H1 (cell line): ENCODE measurements around the gene SLC25A5. TPM values are rescaled to one million over a fixed set of nuclear protein-coding genes. Genes with fewer than 3 reads are reported as not detected.

Source experiments
- CTCF ChIA-PET: fragments of 300-600 bp; sonication (Branson Sonifier 250); formaldehyde crosslinking; loops from one replicate; lab custom pipeline; 2021; ENCODE audit not compliant: partially characterized antibody; lab: Charles Lee
- POLR2A ChIA-PET: fragments of 300-600 bp; sonication (Branson Sonifier 250); formaldehyde crosslinking; loops from one replicate; lab custom pipeline; 2021; ENCODE audit warnings: inconsistent platforms; ENCODE audit not compliant: partially characterized antibody; lab: Charles Lee
- DNase-seq, 2 experiments: peaks; one replicate each; pipeline versions ENCODE4 v3.0.0 to v3.0.0-alpha.2; 2010 to 2022; ENCODE audit warnings: low spot score in 2 of 2, low read depth in 1 of 2, mixed read lengths in 1 of 2
- FAIRE-seq: peaks from 2 replicates; lab custom pipeline; 2011; peaks lifted over from hg19 to GRCh38; lab: Jason Lieb, UNC
- H2AFZ ChIP-seq: 2 replicates; pipeline ENCODE4 v1.8.1; 2012; ENCODE audit warnings: low read length, inconsistent platforms
- H2AK5ac ChIP-seq: 2 replicates; pipeline ENCODE4 v1.6.1; 2013; ENCODE audit warnings: low read depth, low read length
- H2BK120ac ChIP-seq: replicated peaks from 2 replicates; pipeline ENCODE3; 2013; ENCODE audit warnings: low read depth, low read length, inconsistent platforms
- H2BK12ac ChIP-seq: 2 replicates; pipeline ENCODE4 v1.6.1; 2013; ENCODE audit warnings: low read depth, low read length
- H2BK15ac ChIP-seq: 2 replicates; pipeline ENCODE4 v1.6.1; 2013; ENCODE audit warnings: low read length
- H2BK20ac ChIP-seq: 2 replicates; pipeline ENCODE4 v1.6.1; 2013; ENCODE audit warnings: low read length
- H2BK5ac ChIP-seq: 2 replicates; pipeline ENCODE4 v1.6.1; 2013; ENCODE audit warnings: low read depth, low read length
- H3K14ac ChIP-seq: 2 replicates; pipeline ENCODE4 v1.6.1; 2013; ENCODE audit warnings: inconsistent platforms; ENCODE audit not compliant: insufficient read length
- H3K18ac ChIP-seq: 2 replicates; pipeline ENCODE4 v1.6.1; 2013; ENCODE audit warnings: low read length; ENCODE audit errors: extremely low read depth
- H3K23ac ChIP-seq: 2 replicates; pipeline ENCODE4 v1.6.1; 2013; ENCODE audit warnings: inconsistent platforms; ENCODE audit not compliant: insufficient read length
- H3K23me2 ChIP-seq: 2 replicates; pipeline ENCODE4 v1.6.1; 2013; ENCODE audit warnings: low read depth, low read length
- H3K27ac ChIP-seq: 2 replicates; pipeline ENCODE4 v1.6.1; 2011; ENCODE audit warnings: low read depth, low read length, inconsistent platforms
- H3K27me3 ChIP-seq, 4 experiments: replicated peaks in 1 of 4; 1 replicate in 1 of 4; 2 replicates in 3 of 4; pipeline versions ENCODE4 v1.6.1 to v1.8.1; 2011 to 2013; ENCODE audit warnings: low read length in 3 of 4, mild to moderate bottlenecking in 3 of 4, inconsistent platforms in 2 of 4, mixed read lengths in 2 of 4, moderate library complexity in 1 of 4; ENCODE audit not compliant: control insufficient read depth in 3 of 4, insufficient read depth in 3 of 4; ENCODE audit errors: extremely low read depth in 1 of 4
- H3K36me3 ChIP-seq, 4 experiments: 2 replicates each; pipeline versions ENCODE4 v1.6.1 to v1.8.1; 2011 to 2013; ENCODE audit warnings: mild to moderate bottlenecking in 4 of 4, low read length in 3 of 4, moderate library complexity in 2 of 4, control low read depth in 1 of 4, inconsistent platforms in 1 of 4; ENCODE audit not compliant: insufficient read depth in 4 of 4, control insufficient read depth in 2 of 4
- H3K4ac ChIP-seq: replicated peaks from 2 replicates; pipeline ENCODE3; 2013; ENCODE audit warnings: low read length, low read depth, mixed read lengths, inconsistent platforms; ENCODE audit not compliant: insufficient read length
- H3K4me1 ChIP-seq, 4 experiments: replicated peaks in 1 of 4; 1 replicate in 1 of 4; 2 replicates in 3 of 4; pipeline versions ENCODE4 v1.6.1 to v1.8.1; 2011 to 2013; ENCODE audit warnings: low read length in 3 of 4, inconsistent platforms in 2 of 4, mixed read lengths in 1 of 4; ENCODE audit not compliant: insufficient read depth in 4 of 4, control insufficient read depth in 3 of 4
- H3K4me2 ChIP-seq, 2 experiments: 2 replicates each; pipeline versions ENCODE4 v1.6.1 to v1.8.1; 2011 to 2013; ENCODE audit warnings: low read depth in 2 of 2, low read length in 2 of 2, control low read depth in 1 of 2, inconsistent platforms in 1 of 2, mild to moderate bottlenecking in 1 of 2; ENCODE audit not compliant: insufficient read depth in 1 of 2
- H3K4me3 ChIP-seq, 4 experiments: fragments of 200-600, 300-600 bp in 1 of 4; sonication (generic), shearing (Covaris generic), sonication (Bioruptor Twin) in 1 of 4; 2 replicates each; pipeline versions ENCODE4 v1.5.1 to v1.8.1; 2011 to 2016; ENCODE audit warnings: low read length in 4 of 4, low read depth in 3 of 4, control low read depth in 2 of 4, inconsistent platforms in 2 of 4, mild to moderate bottlenecking in 2 of 4, mixed read lengths in 1 of 4, moderate library complexity in 1 of 4; ENCODE audit not compliant: insufficient read depth in 2 of 4; ENCODE audit errors: extremely low read depth in 1 of 4
- H3K56ac ChIP-seq: replicated peaks from 2 replicates; pipeline ENCODE3; 2013; ENCODE audit warnings: low read depth, mild to moderate bottlenecking, mixed read lengths, low read length, inconsistent platforms; ENCODE audit not compliant: insufficient read length
- H3K79me1 ChIP-seq: 2 replicates; pipeline ENCODE4 v1.6.1; 2013; ENCODE audit warnings: low read depth, low read length, control low read depth
- H3K79me2 ChIP-seq, 2 experiments: 2 replicates each; pipeline versions ENCODE4 v1.6.1 to v1.8.1; 2012 to 2013; ENCODE audit warnings: low read length in 2 of 2, mild to moderate bottlenecking in 2 of 2, inconsistent platforms in 1 of 2; ENCODE audit not compliant: insufficient read depth in 2 of 2, control insufficient read depth in 1 of 2
- H3K9ac ChIP-seq, 4 experiments: replicated peaks in 1 of 4; 1 replicate in 1 of 4; 2 replicates in 3 of 4; pipeline versions ENCODE4 v1.6.1 to v1.8.1; 2011 to 2013; ENCODE audit warnings: low read depth in 3 of 4, low read length in 3 of 4, control low read depth in 2 of 4, mild to moderate bottlenecking in 2 of 4, moderate library complexity in 2 of 4, inconsistent platforms in 1 of 4; ENCODE audit errors: extremely low read depth in 1 of 4
- H3K9me3 ChIP-seq, 2 experiments: 2 replicates each; pipeline versions ENCODE4 v1.6.1 to v1.8.1; 2012 to 2013; ENCODE audit warnings: mild to moderate bottlenecking in 2 of 2, moderate library complexity in 2 of 2, control low read depth in 1 of 2, inconsistent platforms in 1 of 2, low read depth in 1 of 2, low read length in 1 of 2, mixed read lengths in 1 of 2; ENCODE audit not compliant: insufficient read depth in 2 of 2
- H4K20me1 ChIP-seq, 2 experiments: replicated peaks in 1 of 2; 2 replicates each; pipeline versions ENCODE3 to v1.8.1; 2011 to 2013; ENCODE audit warnings: inconsistent platforms in 2 of 2, low read length in 2 of 2, mild to moderate bottlenecking in 1 of 2; ENCODE audit not compliant: insufficient read depth in 2 of 2, control insufficient read depth in 1 of 2
- H4K5ac ChIP-seq: 2 replicates; pipeline ENCODE4 v1.6.1; 2013; ENCODE audit warnings: low read length, low read depth, mixed read lengths, inconsistent platforms; ENCODE audit not compliant: insufficient read length
- H4K8ac ChIP-seq: 2 replicates; pipeline ENCODE4 v1.8.0; 2013; ENCODE audit warnings: mild to moderate bottlenecking, moderate library complexity, low read length, inconsistent platforms; ENCODE audit not compliant: insufficient read depth; ENCODE audit errors: extremely low read depth
- H4K91ac ChIP-seq: replicated peaks from 2 replicates; pipeline ENCODE3; 2013; ENCODE audit warnings: low read length, mixed read lengths, inconsistent platforms; ENCODE audit not compliant: insufficient read length
- CHD1 ChIP-seq: IDR thresholded peaks from 2 replicates; pipeline ENCODE4 v1.6.1; 2012; ENCODE audit warnings: low read depth, low read length, improper control_type of control experiment
- TBP ChIP-seq: IDR thresholded peaks from 2 replicates; pipeline ENCODE4 v1.6.1; 2011; ENCODE audit warnings: low read depth, low read length, improper control_type of control experiment
- WGBS, 2 experiments: shearing (Covaris generic) in 1 of 2; methylation state at CpG; one replicate each; pipeline versions ENCODE4 v1.1.6 to v1.1.7; 2013 to 2015; ENCODE audit warnings: low lambda C conversion rate in 2 of 2, mixed read lengths in 2 of 2, inconsistent platforms in 1 of 2, low coverage in 1 of 2, missing lambda C conversion rate in 1 of 2; ENCODE audit not compliant: insufficient replicate concordance in 2 of 2, insufficient coverage in 1 of 2, insufficient read length in 1 of 2; ENCODE audit errors: extremely low coverage in 1 of 2, missing lambda C conversion rate in 1 of 2; 5-methylcytosine and 5-hydroxymethylcytosine counted together
- polyA plus RNA-seq, 7 experiments: library from polyadenylated mRNA; depleted of rRNA in 3 of 7; stranded (reverse) in 5 of 7; unstranded in 2 of 7; fragments of >200 nt in 5 of 7; fragments of 200-250 nt in 2 of 7; gene quantifications; 1 replicate in 5 of 7; 2 replicates in 1 of 7; 4 replicates in 1 of 7; pipeline versions ENCODE4 v1.2.1 to v1.2.3, GENCODE V29; 2011 to 2013; ENCODE audit warnings: missing spikeins in 2 of 7, mixed read lengths in 2 of 7
- total RNA-seq: library from RNA; stranded (reverse); fragmentation: NEBNext Ultra II Directional; extraction: Animal tissue kit (Norgen Biotek cat#: 25700); gene quantifications from 2 replicates; pipeline ENCODE4 v1.2.1, GENCODE V29; 2021

SLC25A5 gene
- total and polyA plus RNA-seq, 2 of the 8 experiments (the other 6 are each of a cell fraction or from before 2014, with no cell fraction given) = 512 to 727 TPM

DNA sequence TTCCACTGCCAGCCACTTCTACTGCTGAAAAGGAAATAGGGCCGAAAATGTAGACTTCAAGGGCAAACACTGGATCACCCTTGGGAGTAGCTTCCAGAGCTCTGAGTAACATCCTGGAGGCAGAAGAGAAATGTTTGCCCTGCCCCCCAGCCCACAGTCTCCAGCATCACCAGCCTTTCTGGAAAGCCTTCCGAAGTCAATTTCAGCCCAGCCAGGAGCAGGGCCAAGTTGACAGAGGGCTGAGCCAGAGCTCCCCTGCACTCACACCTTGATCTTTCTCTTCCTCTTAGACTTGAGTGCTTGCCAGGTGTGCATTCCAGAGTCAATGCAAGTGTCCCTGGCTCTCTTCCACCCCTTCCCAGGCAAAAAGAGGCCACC is 35.2 kb downstream of the SLC25A5 start:
- Histone ChIP-seq H2BK120ac (no peak overlapping the region), H3K14ac (no peak overlapping the region), H3K36me3 (no peaks in the 10 kb centered on the region), H3K4me2 (no peak overlapping the region), H2AK5ac (no peak overlapping the region), H3K23me2 (no peaks in the 10 kb centered on the region), H3K4me3 (no peak overlapping the region), H4K91ac (no peak overlapping the region), H4K8ac (peak overlapping the region; percentile 14; the same call in 1 of the 2 replicates), H2BK15ac (no peak overlapping the region), H3K9ac (no peak overlapping the region), H3K18ac (no peak overlapping the region), H3K79me1 (no peaks in the 10 kb centered on the region), H2BK20ac (no peak overlapping the region), H3K79me2 (no peaks in the 10 kb centered on the region), H2BK12ac (no peak overlapping the region), H3K27ac (no peak overlapping the region), H3K56ac (no peak overlapping the region), H3K27me3 (no peaks in the 10 kb centered on the region), H3K4ac (no peak overlapping the region), H4K20me1 (no peaks in the 10 kb centered on the region), H2BK5ac (no peak overlapping the region), H3K23ac (no peak overlapping the region), H3K4me1 (peaks cover 0 to 2% (median 0%) of the 10 kb centered on the region in 4 experiments; a peak in 1 of 7 replicates), H2AFZ (no peak overlapping the region), H3K9me3 (no peaks in the 10 kb centered on the region), H4K5ac (no peak overlapping the region)
- WGBS, 2 experiments = 100% methylated on average over 2 of the region's 2 CpGs; no CpG with 5 or more reads in 1 of the 2 experiments
- POLR2A ChIA-PET = interaction anchor here (1.3 to 1.7 kb wide), 2 partner anchors 9 to 20 kb away, joined by 6 read pairs; no protein-coding TSS in a partner anchor
- DNase-seq = no peak
- TF ChIP-seq TBP (no peak), CHD1 (no peak)
- no peak for FAIRE-seq
- CTCF ChIA-PET = interaction anchor here (0.7 to 2.2 kb wide), 9 partner anchors 9 to 267 kb away, joined by 3 to 11 read pairs (median 6); no protein-coding TSS in a partner anchor
